ENCODE data around the gene ITGA5.

- no peak for TF ChIP-seq CTCF (IDR thresholded peaks at IDR 0.05)
- no peak for TF ChIP-seq POLR2A (IDR thresholded peaks at IDR 0.05)
Measured at GRCh38 chr12:54373649-54374561, 45.2 kb downstream of the ITGA5 start.
